PFSK-1 (cell line): ENCODE measurements around the gene WBP1L.

ENCODE experiments used
- FOXP2 ChIP-seq: optimal IDR thresholded peaks from 2 replicates; pipeline ENCODE3; 2011; ENCODE audit warnings: borderline replicate concordance, control low read depth, inconsistent platforms; ENCODE audit not compliant: insufficient read depth; ENCODE audit errors: extremely low read length, extremely low read depth
- POLR2AphosphoS5 ChIP-seq: IDR thresholded peaks from 2 replicates; pipeline ENCODE4 v1.6.1; 2012; ENCODE audit warnings: low read depth, mild to moderate bottlenecking, control low read depth, low read length, moderate library complexity
- SIN3A ChIP-seq: IDR thresholded peaks from 2 replicates; pipeline ENCODE4 v1.6.1; 2012; ENCODE audit warnings: mild to moderate bottlenecking, low read length, moderate library complexity, borderline replicate concordance; ENCODE audit not compliant: insufficient read depth
- TAF1 ChIP-seq: IDR thresholded peaks from 2 replicates; pipeline ENCODE4 v1.6.1; 2012; ENCODE audit warnings: low read length, control low read depth, borderline replicate concordance; ENCODE audit not compliant: insufficient read depth
- TF ChIP-seq, protein P1 (sequence below), 2 experiments: IDR thresholded peaks; 2 replicates each; pipeline versions ENCODE4 v1.6.1 to v1.8.0; 2011 to 2012; ENCODE audit warnings: low read depth in 2 of 2, low read length in 2 of 2, control low read depth in 1 of 2, inconsistent platforms in 1 of 2, mild to moderate bottlenecking in 1 of 2, moderate library complexity in 1 of 2; ENCODE audit not compliant: insufficient read depth in 1 of 2

The WBP1L gene

GRCh38 chr10:102782673-102783551, 39.2 kb downstream of the WBP1L start:
- TF ChIP-seq POLR2AphosphoS5 = no peak
- no peak for TF ChIP-seq FOXP2
- TF ChIP-seq, protein P1, sequence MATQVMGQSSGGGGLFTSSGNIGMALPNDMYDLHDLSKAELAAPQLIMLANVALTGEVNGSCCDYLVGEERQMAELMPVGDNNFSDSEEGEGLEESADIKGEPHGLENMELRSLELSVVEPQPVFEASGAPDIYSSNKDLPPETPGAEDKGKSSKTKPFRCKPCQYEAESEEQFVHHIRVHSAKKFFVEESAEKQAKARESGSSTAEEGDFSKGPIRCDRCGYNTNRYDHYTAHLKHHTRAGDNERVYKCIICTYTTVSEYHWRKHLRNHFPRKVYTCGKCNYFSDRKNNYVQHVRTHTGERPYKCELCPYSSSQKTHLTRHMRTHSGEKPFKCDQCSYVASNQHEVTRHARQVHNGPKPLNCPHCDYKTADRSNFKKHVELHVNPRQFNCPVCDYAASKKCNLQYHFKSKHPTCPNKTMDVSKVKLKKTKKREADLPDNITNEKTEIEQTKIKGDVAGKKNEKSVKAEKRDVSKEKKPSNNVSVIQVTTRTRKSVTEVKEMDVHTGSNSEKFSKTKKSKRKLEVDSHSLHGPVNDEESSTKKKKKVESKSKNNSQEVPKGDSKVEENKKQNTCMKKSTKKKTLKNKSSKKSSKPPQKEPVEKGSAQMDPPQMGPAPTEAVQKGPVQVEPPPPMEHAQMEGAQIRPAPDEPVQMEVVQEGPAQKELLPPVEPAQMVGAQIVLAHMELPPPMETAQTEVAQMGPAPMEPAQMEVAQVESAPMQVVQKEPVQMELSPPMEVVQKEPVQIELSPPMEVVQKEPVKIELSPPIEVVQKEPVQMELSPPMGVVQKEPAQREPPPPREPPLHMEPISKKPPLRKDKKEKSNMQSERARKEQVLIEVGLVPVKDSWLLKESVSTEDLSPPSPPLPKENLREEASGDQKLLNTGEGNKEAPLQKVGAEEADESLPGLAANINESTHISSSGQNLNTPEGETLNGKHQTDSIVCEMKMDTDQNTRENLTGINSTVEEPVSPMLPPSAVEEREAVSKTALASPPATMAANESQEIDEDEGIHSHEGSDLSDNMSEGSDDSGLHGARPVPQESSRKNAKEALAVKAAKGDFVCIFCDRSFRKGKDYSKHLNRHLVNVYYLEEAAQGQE (IDR thresholded peaks at IDR 0.05; ENCODE audit: insufficient read depth in 1 of 2, low read depth in 2 of 2, low read length in 2 of 2) = no peak

DNA sequence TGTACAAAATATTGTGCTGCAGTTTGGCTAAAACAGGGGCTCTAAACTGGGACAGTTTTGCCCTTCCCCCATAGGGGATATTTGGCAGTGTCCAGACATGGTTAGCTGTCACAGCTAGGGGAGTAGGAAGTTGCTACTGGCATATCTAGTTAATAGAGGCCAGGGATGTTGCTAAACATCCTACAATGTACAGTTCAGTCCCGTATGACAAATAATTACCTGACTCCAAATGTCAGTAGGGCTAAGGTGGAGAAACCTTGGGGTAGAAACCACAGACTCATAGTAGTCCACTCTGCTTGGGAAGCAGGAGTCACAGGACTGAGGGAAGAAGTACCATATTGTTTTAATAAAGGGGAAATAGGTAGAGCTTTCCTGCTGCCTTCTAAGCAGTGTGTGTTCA, 39.8 kb downstream of the WBP1L start:
- TF ChIP-seq POLR2AphosphoS5 (no peak), SIN3A (no peak), FOXP2 (no peak), TAF1 (no peak)
- TF ChIP-seq, protein P1 (IDR thresholded peaks at IDR 0.05; ENCODE audit: insufficient read depth in 1 of 2, low read depth in 2 of 2, low read length in 2 of 2) = no peak

GRCh38 chr10:102785818-102786217, 42.1 kb downstream of the WBP1L start:
- TF ChIP-seq, protein P1 (IDR thresholded peaks at IDR 0.05; ENCODE audit: insufficient read depth in 1 of 2, low read depth in 2 of 2, low read length in 2 of 2) = no peak
- TF ChIP-seq FOXP2 = no peak
- no peak for TF ChIP-seq POLR2AphosphoS5
- no peak for TF ChIP-seq SIN3A

GRCh38 chr10:102791754-102792395, 48.1 kb downstream of the WBP1L start:
- TF ChIP-seq SIN3A (no peak), TAF1 (no peak), POLR2AphosphoS5 (no peak), FOXP2 (no peak)
- TF ChIP-seq, protein P1 (IDR thresholded peaks at IDR 0.05; ENCODE audit: insufficient read depth in 1 of 2, low read depth in 2 of 2, low read length in 2 of 2) = no peak
